Lung (tissue), 12 donors: Measurements from ENCODE around the gene SLC5A6. TPM values are rescaled to one million over a fixed set of nuclear protein-coding genes. Genes with fewer than 3 reads are reported as not detected.
"Not testable (repeated sequence)": the region's sequence is repeated elsewhere in the genome, so short reads cannot be mapped to it uniquely, and the experiment has no call there.

Experiments used
- ATAC-seq: fragments of 200-7000 bp; cut with Tn5 transposase; one replicate; pipeline ENCODE4 v1.9.1; 2020; ENCODE audit warnings: moderate number of reproducible peaks; ENCODE audit not compliant: insufficient read depth, low FRiP score
- DNase-seq, 3 donors: peaks; one replicate each; pipeline ENCODE4 v3.0.0-alpha.2; 2013 to 2017
- H3K27ac ChIP-seq, 2 donors: one replicate each; pipeline ENCODE4 v1.5.1; 2013; ENCODE audit warnings: mild to moderate bottlenecking in 2 of 2, moderate library complexity in 2 of 2, control low read depth in 1 of 2, inconsistent platforms in 1 of 2, low read depth in 1 of 2, low read length in 1 of 2
- H3K27me3 ChIP-seq, 3 donors: one replicate each; pipeline ENCODE4 v1.5.1; 2013; ENCODE audit warnings: low read length in 2 of 3; ENCODE audit not compliant: control insufficient read depth in 3 of 3, insufficient read depth in 3 of 3
- H3K36me3 ChIP-seq, 4 donors: one replicate each; pipeline ENCODE4 v1.5.1; 2013; ENCODE audit warnings: low read length in 4 of 4, mild to moderate bottlenecking in 1 of 4, moderate library complexity in 1 of 4; ENCODE audit not compliant: control insufficient read depth in 4 of 4, insufficient read depth in 4 of 4
- H3K4me1 ChIP-seq, 5 donors: one replicate each; pipeline ENCODE4 v1.5.1; 2013; ENCODE audit warnings: low read length in 5 of 5, mild to moderate bottlenecking in 2 of 5, moderate library complexity in 1 of 5; ENCODE audit not compliant: control insufficient read depth in 5 of 5, insufficient read depth in 5 of 5
- H3K4me3 ChIP-seq: one replicate; pipeline ENCODE4 v1.5.1; 2013; ENCODE audit warnings: mild to moderate bottlenecking, control low read depth, moderate library complexity
- H3K9ac ChIP-seq, 2 donors: one replicate each; pipeline ENCODE4 v1.5.1; 2013; ENCODE audit warnings: low read length in 2 of 2, control low read depth in 1 of 2; ENCODE audit not compliant: insufficient read depth in 1 of 2
- H3K9me3 ChIP-seq, 4 donors: one replicate each; pipeline ENCODE4 v1.5.1; 2013; ENCODE audit warnings: low read length in 3 of 4, mild to moderate bottlenecking in 1 of 4, moderate library complexity in 1 of 4; ENCODE audit not compliant: control insufficient read depth in 4 of 4, insufficient read depth in 3 of 4
- CTCF ChIP-seq: IDR thresholded peaks from 2 replicates; pipeline ENCODE4 v1.5.1; 2012; ENCODE audit warnings: mild to moderate bottlenecking; ENCODE audit errors: control extremely low read depth, extremely low read depth
- WGBS, 2 donors: extraction: QIAGEN DNeasy Blood & Tissue Kit; methylation state at CpG; one replicate each; pipeline ENCODE4 v1.1.7; 2013; 5-methylcytosine and 5-hydroxymethylcytosine counted together
- polyA plus RNA-seq, 2 donors: library from polyadenylated mRNA; stranded (reverse); fragments of 200-250 nt; gene quantifications; one replicate each; pipeline ENCODE4 v1.2.1, GENCODE V29; 2013
- total RNA-seq, 2 donors: library from RNA; depleted of rRNA in 1 of 2; stranded (reverse); fragments of >200 nt in 1 of 2; gene quantifications; one replicate each; pipeline ENCODE4 v1.2.1, GENCODE V29; 2014 to 2021
- donor health status: control.
- donor health status: control.
- donor health status: Bipolar disorder and iron deficiency.
- donor health status: healthy.
- donor health status: DM: yes; HTN: yes; CAD: no.

Gene SLC5A6
- total and polyA plus RNA-seq, 4 donors = 12.1 to 33.1 (median 23.9) TPM

GRCh38 chr2:27198627-27199026, 13.4 kb downstream of the SLC5A6 start:
- 83 to 85% methylated on average over 2 of the region's 2 CpGs for WGBS, 2 donors
- ATAC-seq (no peak), DNase-seq (no peak)
- H3K27ac ChIP-seq = no peak overlapping the region
- no peak overlapping the region for H3K9ac ChIP-seq
- TF ChIP-seq CTCF = no peak
- H3K27me3 ChIP-seq = no peaks in the 10 kb centered on the region
- no peak overlapping the region for H3K4me3 ChIP-seq
- H3K9me3 ChIP-seq = no peaks in the 10 kb centered on the region
- peaks cover 0 to 26% (median 2%) of the 10 kb centered on the region in 4 donors for H3K36me3 ChIP-seq
- no peaks in the 10 kb centered on the region for H3K4me1 ChIP-seq

- H3K9me3 ChIP-seq, H3K27ac ChIP-seq, H3K27me3 ChIP-seq, H3K9ac ChIP-seq, H3K4me3 ChIP-seq, DNase-seq, H3K4me1 ChIP-seq, ATAC-seq: not testable (repeated sequence)
- 94 to 95% methylated on average over 3 of the region's 3 CpGs for WGBS, 2 donors
- peaks cover 0 to 21% (median 0%) of the 10 kb centered on the region in 4 donors for H3K36me3 ChIP-seq
Measured at GRCh38 chr2:27198068-27198467, 14.0 kb downstream of the SLC5A6 start.

- not testable (repeated sequence) for H3K4me1 ChIP-seq, H3K36me3 ChIP-seq, ATAC-seq, H3K9me3 ChIP-seq, H3K27me3 ChIP-seq, DNase-seq, H3K9ac ChIP-seq, H3K27ac ChIP-seq, H3K4me3 ChIP-seq
- 88 to 90% methylated on average over 3 of the region's 3 CpGs for WGBS, 2 donors
Measured at GRCh38 chr2:27195799-27196198, 16.3 kb downstream of the SLC5A6 start.

GRCh38 chr2:27194538-27195354, 17.3 kb downstream of the SLC5A6 start:
- WGBS, 2 donors = 73 to 88% methylated on average over 17 of the region's 17 CpGs
- no peak overlapping the region for H3K27ac ChIP-seq
- DNase-seq = no peak
- no peak overlapping the region for H3K9ac ChIP-seq
- no peak for TF ChIP-seq CTCF
- no peak overlapping the region for H3K4me3 ChIP-seq
- no peaks in the 10 kb centered on the region for H3K4me1 ChIP-seq
- H3K27me3 ChIP-seq = peaks cover 0 to 2% (median 0%) of the 10 kb centered on the region in 3 donors
- ATAC-seq = no peak
- no peaks in the 10 kb centered on the region for H3K36me3 ChIP-seq
- H3K9me3 ChIP-seq = no peaks in the 10 kb centered on the region
